DMS114 treated with DMSO at 0.1 percent for 48 hours (cell line): ENCODE data around the gene LPAR2.
A peak's percentile ranks its signal among the peaks of the same experiment; 100 is the strongest.
"Not testable (repeated sequence)": the region's sequence is repeated elsewhere in the genome, so short reads cannot be mapped to it uniquely, and the experiment has no call there.

ENCODE experiments used
- DNase-seq: peaks from one replicate; lab custom pipeline; 2025; ENCODE audit not compliant: unreplicated experiment; lab: John Stamatoyannopoulos, UW

Gene LPAR2

GRCh38 chr19:19633711-19634515 lies 5.9 kb upstream of the LPAR2 start:
- DNase-seq = no peak

- no peak for DNase-seq
Measured at GRCh38 chr19:19632661-19633060, 4.6 kb upstream of the LPAR2 start.

- no peak for DNase-seq
Measured at GRCh38 chr19:19631346-19631745, 3.3 kb upstream of the LPAR2 start.

- no peak for DNase-seq
Measured at GRCh38 chr19:19630426-19630825, 2.4 kb upstream of the LPAR2 start.

GRCh38 chr19:19630062-19630414 lies 2.0 kb upstream of the LPAR2 start:
- DNase-seq = no peak

GRCh38 chr19:19628501-19629134 lies 598 bp upstream of the LPAR2 start:
- no peak for DNase-seq

GRCh38 chr19:19626516-19627472 lies 1.2 kb downstream of the LPAR2 start:
- no peak for DNase-seq

- no peak for DNase-seq
Measured at GRCh38 chr19:19624032-19624570, 3.9 kb downstream of the LPAR2 start.

GRCh38 chr19:19623383-19623782 lies 4.6 kb downstream of the LPAR2 start:
- no peak for DNase-seq

- no peak for DNase-seq
Measured at GRCh38 chr19:19619849-19620210, 8.2 kb downstream of the LPAR2 start.

- no peak for DNase-seq
Measured at GRCh38 chr19:19619181-19619848, 8.7 kb downstream of the LPAR2 start.

GRCh38 chr19:19618219-19619051 lies 9.6 kb downstream of the LPAR2 start, which contains the start of gene PBX4:
TSS of gene PBX4 (minus strand) at chr19:19618687. CDS start at chr19:19618629, 58 bp downstream.
- DNase-seq = peak; percentile 96

GRCh38 chr19:19615086-19615485 lies 12.9 kb downstream of the LPAR2 start:
- DNase-seq = no peak

GRCh38 chr19:19613506-19613905 lies 14.5 kb downstream of the LPAR2 start:
- DNase-seq = no peak

GRCh38 chr19:19610376-19611202 lies 17.4 kb downstream of the LPAR2 start:
- no peak for DNase-seq

- not testable (repeated sequence) for DNase-seq
Measured at GRCh38 chr19:19606686-19607085, 21.3 kb downstream of the LPAR2 start.

- no peak for DNase-seq
Measured at GRCh38 chr19:19606021-19606420, 22.0 kb downstream of the LPAR2 start.

GRCh38 chr19:19602713-19603324 lies 25.2 kb downstream of the LPAR2 start:
- no peak for DNase-seq
